Measurements from ENCODE around the gene CMSS1.

The CMSS1 gene

DNA sequence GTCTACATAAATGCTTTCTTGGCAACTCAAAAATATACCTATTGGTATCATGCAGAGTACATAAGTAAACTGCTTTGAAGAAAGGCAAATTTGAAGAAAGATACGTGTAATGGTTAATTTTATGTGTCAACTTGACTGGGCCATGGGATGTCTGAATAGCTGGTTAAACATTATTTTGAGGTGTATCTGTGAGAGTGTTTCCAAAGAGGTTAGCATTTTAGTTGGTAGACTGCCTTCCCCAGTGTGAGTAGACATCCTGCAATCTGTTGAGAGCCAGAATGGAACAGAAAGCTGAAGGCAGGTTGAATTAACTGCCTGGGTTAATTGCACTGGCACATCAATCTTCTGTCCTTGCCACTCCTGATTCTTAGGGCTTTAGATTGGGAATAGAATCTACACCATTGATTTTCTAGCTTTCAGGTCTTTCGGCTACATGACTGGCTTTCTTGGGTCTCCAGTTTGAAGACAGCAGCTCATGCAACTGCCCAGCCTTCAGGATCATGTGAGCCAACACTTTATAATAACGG is 98.3 kb downstream of the CMSS1 start:
- TF ChIP-seq, protein P1, sequence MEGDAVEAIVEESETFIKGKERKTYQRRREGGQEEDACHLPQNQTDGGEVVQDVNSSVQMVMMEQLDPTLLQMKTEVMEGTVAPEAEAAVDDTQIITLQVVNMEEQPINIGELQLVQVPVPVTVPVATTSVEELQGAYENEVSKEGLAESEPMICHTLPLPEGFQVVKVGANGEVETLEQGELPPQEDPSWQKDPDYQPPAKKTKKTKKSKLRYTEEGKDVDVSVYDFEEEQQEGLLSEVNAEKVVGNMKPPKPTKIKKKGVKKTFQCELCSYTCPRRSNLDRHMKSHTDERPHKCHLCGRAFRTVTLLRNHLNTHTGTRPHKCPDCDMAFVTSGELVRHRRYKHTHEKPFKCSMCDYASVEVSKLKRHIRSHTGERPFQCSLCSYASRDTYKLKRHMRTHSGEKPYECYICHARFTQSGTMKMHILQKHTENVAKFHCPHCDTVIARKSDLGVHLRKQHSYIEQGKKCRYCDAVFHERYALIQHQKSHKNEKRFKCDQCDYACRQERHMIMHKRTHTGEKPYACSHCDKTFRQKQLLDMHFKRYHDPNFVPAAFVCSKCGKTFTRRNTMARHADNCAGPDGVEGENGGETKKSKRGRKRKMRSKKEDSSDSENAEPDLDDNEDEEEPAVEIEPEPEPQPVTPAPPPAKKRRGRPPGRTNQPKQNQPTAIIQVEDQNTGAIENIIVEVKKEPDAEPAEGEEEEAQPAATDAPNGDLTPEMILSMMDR (IDR thresholded peaks at IDR 0.05; ENCODE audit: insufficient read depth, low read depth, low read length, missing control alignments), result no peak
- DNase-seq (ENCODE audit: low read depth), result no peak
- no peak overlapping the region for H3K4me3 ChIP-seq (ENCODE audit: low read depth, low read length)

DNA sequence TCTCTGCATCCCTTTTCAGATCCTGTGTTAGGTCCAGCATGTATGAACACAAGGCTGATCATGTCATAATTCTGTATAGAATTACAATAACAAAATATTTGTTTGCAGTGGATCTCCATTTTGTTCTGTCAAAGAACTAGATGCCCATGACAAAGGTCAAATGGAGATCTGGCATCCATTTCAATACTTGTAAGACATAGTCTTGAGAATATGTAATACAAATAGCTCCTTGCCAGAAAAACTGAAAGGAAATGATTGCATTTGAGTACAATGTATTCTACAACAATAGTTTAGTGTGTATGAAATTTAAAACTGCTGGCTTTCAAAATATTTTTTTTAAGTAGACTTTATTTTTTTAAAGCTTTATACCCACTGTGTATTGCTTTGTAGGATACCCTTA is 101.1 kb downstream of the CMSS1 start:
- TF ChIP-seq, protein P1 (IDR thresholded peaks at IDR 0.05; ENCODE audit: insufficient read depth, low read depth, low read length, missing control alignments), result no peak
- DNase-seq (ENCODE audit: low read depth), result no peak
- H3K4me3 ChIP-seq (ENCODE audit: low read depth, low read length), result no peak overlapping the region

DNA sequence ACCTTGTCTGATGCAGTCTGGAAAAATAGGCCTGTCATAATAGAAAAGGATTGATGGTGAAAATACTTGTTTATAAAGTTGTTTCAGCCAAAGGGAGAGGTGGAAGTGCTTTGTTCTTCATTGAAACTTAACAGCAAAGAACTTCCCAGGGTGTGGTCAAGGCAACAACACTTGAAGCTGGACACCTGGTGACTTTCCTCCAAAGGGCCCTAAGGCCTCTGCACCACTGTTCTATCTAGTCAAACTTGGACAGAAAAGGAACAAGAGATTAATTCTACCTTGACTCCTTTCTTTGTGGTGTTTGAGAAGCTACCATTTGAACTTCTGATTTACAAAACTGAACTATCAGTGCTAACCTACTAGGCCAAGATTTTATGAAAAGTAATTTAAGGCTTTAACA is 102.0 kb downstream of the CMSS1 start:
- H3K4me3 ChIP-seq (ENCODE audit: low read depth, low read length), result no peak overlapping the region
- TF ChIP-seq, protein P1 (IDR thresholded peaks at IDR 0.05; ENCODE audit: insufficient read depth, low read depth, low read length, missing control alignments), result no peak
- DNase-seq (ENCODE audit: low read depth), result peak; percentile 11

DNA sequence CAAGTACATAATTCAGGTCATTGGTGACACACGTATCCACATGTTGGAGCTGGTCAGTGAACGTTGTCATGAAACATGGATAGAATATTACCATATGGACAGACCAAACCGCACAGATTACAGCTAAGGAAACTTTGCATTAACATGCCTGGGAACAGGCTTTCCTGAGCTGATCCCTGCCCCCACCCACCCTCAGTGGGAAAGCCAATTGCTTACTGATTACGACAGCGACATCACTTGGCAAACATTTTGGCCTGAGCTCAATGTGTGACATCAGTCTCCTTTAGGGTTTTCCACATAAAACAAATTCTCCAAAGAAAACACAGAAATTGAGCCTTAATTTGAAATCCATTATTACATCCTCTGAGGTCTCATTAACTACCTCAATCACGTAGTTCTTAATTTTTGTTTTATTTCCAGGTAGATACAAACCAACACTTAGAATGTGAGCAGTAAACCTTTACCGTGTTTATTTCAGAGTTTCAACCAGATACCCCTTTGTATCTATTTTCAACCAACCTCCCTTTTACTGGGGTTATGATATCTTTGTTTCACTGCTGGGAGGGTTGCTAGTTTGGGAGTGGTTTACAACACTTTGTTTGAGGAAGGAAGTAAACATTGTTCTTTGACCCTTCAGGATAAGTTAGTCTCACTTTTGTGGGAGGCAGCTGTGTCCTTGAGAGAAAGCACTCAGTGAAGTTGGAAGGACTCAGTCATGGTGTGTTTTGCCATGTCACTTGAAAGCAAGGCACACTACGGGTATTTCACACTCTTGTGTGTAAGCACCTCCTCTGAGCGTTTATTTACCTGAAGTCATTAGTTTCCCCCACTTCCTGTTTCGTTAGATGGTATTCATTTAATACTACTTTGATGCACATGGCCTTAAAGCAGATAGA is 103.1 kb downstream of the CMSS1 start:
- peak; percentile 32 for DNase-seq (ENCODE audit: low read depth)
- TF ChIP-seq, protein P1 (IDR thresholded peaks at IDR 0.05; ENCODE audit: insufficient read depth, low read depth, low read length, missing control alignments), result no peak
- no peak overlapping the region for H3K4me3 ChIP-seq (ENCODE audit: low read depth, low read length)

DNA sequence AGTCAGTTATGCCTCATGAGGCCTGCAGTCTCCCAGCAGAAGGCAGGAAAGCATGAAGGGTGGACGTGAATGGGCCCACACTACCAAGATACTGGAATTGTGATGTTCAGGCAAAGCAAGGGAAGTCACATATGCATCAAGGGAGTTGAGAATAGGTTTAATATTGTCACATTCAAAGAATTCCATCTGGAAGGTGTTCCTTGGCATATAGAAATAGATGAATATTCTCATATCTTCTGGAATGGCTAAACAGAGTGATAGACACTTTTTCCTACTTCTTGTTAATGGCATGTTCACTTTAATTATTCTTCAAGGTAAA is 103.7 kb downstream of the CMSS1 start:
- H3K4me3 ChIP-seq (ENCODE audit: low read depth, low read length), result no peak overlapping the region
- DNase-seq (ENCODE audit: low read depth), result no peak
- TF ChIP-seq, protein P1 (IDR thresholded peaks at IDR 0.05; ENCODE audit: insufficient read depth, low read depth, low read length, missing control alignments), result no peak

DNA sequence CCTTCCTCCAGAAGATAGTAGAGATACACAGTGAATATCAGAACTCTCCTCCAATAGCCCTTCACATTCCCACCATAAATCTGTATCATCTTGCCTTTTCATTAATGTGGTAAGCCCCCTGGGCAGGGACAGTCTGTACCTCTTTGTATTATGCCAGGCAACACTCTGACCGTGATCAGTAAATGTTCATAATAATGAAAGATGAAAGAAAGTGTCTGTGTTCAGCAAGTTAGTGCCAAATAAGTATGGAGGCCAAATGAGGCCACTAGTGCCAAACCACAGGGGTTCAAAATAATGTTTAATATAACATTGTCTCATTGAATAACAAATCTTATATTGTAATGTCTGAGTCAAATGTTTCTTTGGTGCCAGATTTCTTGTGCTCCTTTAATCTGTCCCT is 104.3 kb downstream of the CMSS1 start:
- DNase-seq (ENCODE audit: low read depth), result no peak
- TF ChIP-seq, protein P1 (IDR thresholded peaks at IDR 0.05; ENCODE audit: insufficient read depth, low read depth, low read length, missing control alignments), result no peak

More for the DNA sequence above, 104.3 kb downstream of the CMSS1 start:
- no peak overlapping the region for H3K4me3 ChIP-seq (ENCODE audit: low read depth, low read length)

All from GM12865 (cell line).